Endothelial cell of umbilical vein (primary cell): ENCODE results near the gene MAEA. TPM values are rescaled to one million over a fixed set of nuclear protein-coding genes. Genes with fewer than 3 reads are reported as not detected.

Experiments
- BruUV-seq: library from RNA; stranded (reverse); fragments of 400-500 nt; replicated peaks from 2 replicates; lab custom pipeline; 2021; lab: Mats Ljungman, UMichigan
- CTCF ChIA-PET: fragments of 300-600, 350-600 bp; sonication (Branson Sonifier 250); formaldehyde crosslinking; loops from one replicate; lab custom pipeline; 2021; ENCODE audit warnings: antibody characterized with exemption, inconsistent platforms; lab: Charles Lee
- POLR2A ChIA-PET: fragments of 300-600, 350-600 bp; sonication (Branson Sonifier 250); formaldehyde crosslinking; loops from one replicate; lab custom pipeline; 2021; ENCODE audit warnings: antibody characterized with exemption, inconsistent platforms; lab: Charles Lee
- DNase-seq: peaks from one replicate; pipeline ENCODE4 v3.0.0-alpha.2; 2011; ENCODE audit warnings: low read depth, low spot score
- FAIRE-seq: peaks from 2 replicates; lab custom pipeline; 2011; peaks lifted over from hg19 to GRCh38; lab: Jason Lieb, UNC
- H2AFZ ChIP-seq: 2 replicates; pipeline ENCODE4 v1.6.0; 2012; ENCODE audit warnings: low read depth, low read length, control low read depth, inconsistent platforms
- H3K27ac ChIP-seq: 2 replicates; pipeline ENCODE4 v1.5.1; 2011; ENCODE audit warnings: low read depth, mild to moderate bottlenecking, control low read depth, low read length, moderate library complexity; ENCODE audit not compliant: insufficient read depth
- H3K27me3 ChIP-seq, 2 experiments: 2 replicates each; pipeline versions ENCODE4 v1.6.0 to v1.6.1; 2011; ENCODE audit warnings: low read length in 2 of 2, mixed read lengths in 1 of 2; ENCODE audit not compliant: control insufficient read depth in 2 of 2, insufficient read depth in 2 of 2
- H3K36me3 ChIP-seq, 2 experiments: 2 replicates in 1 of 2; 3 replicates in 1 of 2; pipeline ENCODE4 v1.5.1; 2011; ENCODE audit warnings: low read length in 2 of 2, mild to moderate bottlenecking in 1 of 2, moderate library complexity in 1 of 2; ENCODE audit not compliant: control insufficient read depth in 2 of 2, insufficient read depth in 2 of 2; ENCODE audit errors: extremely low read depth in 1 of 2
- H3K4me1 ChIP-seq: 3 replicates; pipeline ENCODE4 v1.5.1; 2011; ENCODE audit warnings: mild to moderate bottlenecking, low read length; ENCODE audit not compliant: control insufficient read depth, insufficient read depth; ENCODE audit errors: extremely low read depth
- H3K4me2 ChIP-seq: 2 replicates; pipeline ENCODE4 v1.6.1; 2011; ENCODE audit warnings: low read length, control low read depth, mixed read lengths; ENCODE audit not compliant: insufficient read depth
- H3K4me3 ChIP-seq, 3 experiments: fragments of 200-600 bp in 1 of 3; sonication (generic), shearing (Covaris generic) in 1 of 3; replicated peaks in 1 of 3; 2 replicates each; pipeline ENCODE4 v1.5.1; 2011 to 2016; ENCODE audit warnings: control low read depth in 3 of 3, low read length in 3 of 3, mild to moderate bottlenecking in 2 of 3, inconsistent platforms in 1 of 3, low read depth in 1 of 3, moderate library complexity in 1 of 3; ENCODE audit not compliant: insufficient read depth in 1 of 3
- H3K79me2 ChIP-seq: 2 replicates; pipeline ENCODE4 v1.6.0; 2012; ENCODE audit warnings: low read length, inconsistent platforms; ENCODE audit not compliant: control insufficient read depth, insufficient read depth
- H3K9ac ChIP-seq: replicated peaks from 2 replicates; pipeline ENCODE3; 2011; ENCODE audit warnings: low read length, control low read depth; ENCODE audit not compliant: insufficient read depth; ENCODE audit errors: extremely low read depth
- H3K9me1 ChIP-seq: replicated peaks from 3 replicates; pipeline ENCODE4 v1.6.0; 2011; ENCODE audit warnings: mild to moderate bottlenecking, low read length; ENCODE audit not compliant: control insufficient read depth, insufficient read depth; ENCODE audit errors: extremely low read depth
- H3K9me3 ChIP-seq: replicated peaks from 2 replicates; pipeline ENCODE4 v1.5.1; 2012; ENCODE audit warnings: low read length, inconsistent platforms; ENCODE audit not compliant: control insufficient read depth, insufficient read depth
- H4K20me1 ChIP-seq: replicated peaks from 2 replicates; pipeline ENCODE3; 2011; ENCODE audit warnings: mild to moderate bottlenecking, low read length; ENCODE audit not compliant: control insufficient read depth, insufficient read depth; ENCODE audit errors: extremely low read depth
- CTCF ChIP-seq, 2 donors: IDR thresholded peaks; 1 replicate in 1 of 2; 2 replicates in 1 of 2; pipeline ENCODE4 v1.5.1; 2011; ENCODE audit warnings: low read length in 2 of 2, mild to moderate bottlenecking in 2 of 2, moderate library complexity in 2 of 2, control low read depth in 1 of 2, inconsistent platforms in 1 of 2, low read depth in 1 of 2; ENCODE audit not compliant: insufficient read depth in 1 of 2; ENCODE audit errors: extremely low read depth in 1 of 2
- EZH2 ChIP-seq: IDR thresholded peaks from 2 replicates; pipeline ENCODE4 v1.6.1; 2012; ENCODE audit warnings: borderline replicate concordance, low read depth, mild to moderate bottlenecking, moderate library complexity, low read length, inconsistent platforms; ENCODE audit not compliant: severe bottlenecking
- FOS ChIP-seq: IDR thresholded peaks from 2 replicates; pipeline ENCODE4 v1.6.1; 2011; ENCODE audit warnings: mild to moderate bottlenecking, low read length, moderate library complexity, borderline replicate concordance; ENCODE audit not compliant: insufficient read depth
- GATA2 ChIP-seq: IDR thresholded peaks from 2 replicates; pipeline ENCODE4 v1.7.0; 2011; ENCODE audit warnings: low read depth, mild to moderate bottlenecking, moderate library complexity, mixed read lengths, low read length; ENCODE audit not compliant: insufficient read length, insufficient read depth
- JUN ChIP-seq: IDR thresholded peaks from 2 replicates; pipeline ENCODE4 v1.6.1; 2011; ENCODE audit warnings: borderline replicate concordance, low read depth; ENCODE audit not compliant: insufficient read length, insufficient read depth
- MYC ChIP-seq: IDR thresholded peaks from one replicate; pipeline ENCODE4 v1.6.1; 2011; ENCODE audit warnings: mild to moderate bottlenecking, low read depth, low read length
- POLR2A ChIP-seq: IDR thresholded peaks from 2 replicates; pipeline ENCODE4 v1.6.1; 2012; ENCODE audit warnings: low read depth, mild to moderate bottlenecking, control low read depth, low read length
- POLR2AphosphoS5 ChIP-seq: IDR thresholded peaks from 2 replicates; pipeline ENCODE4 v1.6.1; 2012; ENCODE audit warnings: low read depth, mild to moderate bottlenecking, control low read depth, low read length, moderate library complexity; ENCODE audit not compliant: insufficient read depth
- dilution Hi-C: fragments of 300-500 bp; cut with MboI; formaldehyde crosslinking; loops from one replicate; pipeline ENCODE4 v1.15.0; 2019; ENCODE audit warnings: low sequenced_read_pairs; ENCODE audit not compliant: extremely low pct_ligation_motif_present
- intact Hi-C: fragments of 100-400 bp; cut with micrococcal nuclease; formaldehyde crosslinking; loops from one replicate; pipeline ENCODE4 v1.10.0; 2022
- polyA plus RNA-seq, 4 experiments: library from polyadenylated mRNA; depleted of rRNA in 3 of 4; stranded (reverse) in 3 of 4; unstranded in 1 of 4; fragments of >200 nt; gene quantifications; 2 replicates each; pipeline versions ENCODE4 v1.2.1 to v1.2.3, GENCODE V29; 2011 to 2012; ENCODE audit warnings: missing spikeins in 1 of 4
- total RNA-seq: library from RNA; stranded (reverse); gene quantifications from 2 replicates; pipeline ENCODE4 v1.2.3, GENCODE V29; 2021
- TF ChIP-seq, protein P1 (sequence below): IDR thresholded peaks from 2 replicates; pipeline ENCODE4 v1.6.1; 2011; ENCODE audit not compliant: insufficient read depth, insufficient read length

Gene MAEA
- total and polyA plus RNA-seq, 2 donors (not counting 3 experiments of a cell fraction or from before 2014, with no cell fraction given), result 66.0 to 108 TPM

- POLR2A ChIA-PET, result no interaction called here
- no peak for TF ChIP-seq POLR2AphosphoS5
- TF ChIP-seq MYC, result no peak
- TF ChIP-seq, protein P1, sequence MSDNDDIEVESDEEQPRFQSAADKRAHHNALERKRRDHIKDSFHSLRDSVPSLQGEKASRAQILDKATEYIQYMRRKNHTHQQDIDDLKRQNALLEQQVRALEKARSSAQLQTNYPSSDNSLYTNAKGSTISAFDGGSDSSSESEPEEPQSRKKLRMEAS, result no peak
- TF ChIP-seq EZH2, result no peak
- no peak for TF ChIP-seq POLR2A
- TF ChIP-seq JUN, result no peak
- TF ChIP-seq FOS, result no peak
- no peak for TF ChIP-seq CTCF (IDR thresholded peaks at IDR 0.05; ENCODE audit: extremely low read depth in 1 of 2, insufficient read depth in 1 of 2, low read depth in 1 of 2, low read length in 2 of 2)
- TF ChIP-seq GATA2, result no peak
- no TSS peak for BruUV-seq
- H3K4me2 ChIP-seq, result no peak overlapping the region
- no peak for FAIRE-seq
- peaks cover 26% of the 10 kb centered on the region for H3K4me1 ChIP-seq
- peaks cover 3 to 8% of the 10 kb centered on the region in 2 experiments for H3K36me3 ChIP-seq
- no peak overlapping the region for H2AFZ ChIP-seq
- dilution Hi-C loops, result no loop called here
- no peak overlapping the region for H3K9ac ChIP-seq
- no peak overlapping the region for H3K27ac ChIP-seq
- no peaks in the 10 kb centered on the region for H3K27me3 ChIP-seq
- no peaks in the 10 kb centered on the region for H3K79me2 ChIP-seq
- no peak overlapping the region for H3K4me3 ChIP-seq
- CTCF ChIA-PET, result no interaction called here
- H4K20me1 ChIP-seq, result no peaks in the 10 kb centered on the region
- intact Hi-C loops, result no loop called here
- H3K9me1 ChIP-seq, result no peaks in the 10 kb centered on the region
- H3K9me3 ChIP-seq, result no peaks in the 10 kb centered on the region
- no peak for DNase-seq
Observed at GRCh38 chr4:1344696-1345095, 55.0 kb downstream of the MAEA start.
